Natural killer cell treated with Interleukin-12 subunit alpha and Interleukin-12 subunit beta and Interleukin-15 and Interleukin-18, amount 100 ng/mL, for 72 hours (primary cell): ENCODE measurements around the gene RADIL. TPM values are rescaled to one million over a fixed set of nuclear protein-coding genes. Genes with fewer than 3 reads are reported as not detected.

ENCODE experiments used
- ATAC-seq, 2 donors: fragments of 150-1000 bp; cut with Tn5 transposase in 1 of 2; sonication (Bioruptor Pico), chemical (Tn5 transposase) in 1 of 2; 2 replicates each; pipeline ENCODE4 v1.10.0; 2021
- DNase-seq: peaks from one replicate; pipeline ENCODE4 v3.0.0; 2022; ENCODE audit warnings: low spot score
- H3K27ac Mint-ChIP-seq, 2 donors: 1 replicate in 1 of 2; 2 replicates in 1 of 2; pipeline ENCODE4 v1.8.0; 2022; ENCODE audit warnings: mixed read lengths in 2 of 2, mild to moderate bottlenecking in 1 of 2, moderate library complexity in 1 of 2
- H3K27me3 Mint-ChIP-seq, 2 donors: 1 replicate in 1 of 2; 2 replicates in 1 of 2; pipeline ENCODE4 v1.8.0; 2022; ENCODE audit warnings: mixed read lengths in 2 of 2
- H3K36me3 Mint-ChIP-seq: one replicate; pipeline ENCODE4 v1.8.0; 2022; ENCODE audit warnings: mixed read lengths
- H3K4me1 Mint-ChIP-seq, 2 donors: 1 replicate in 1 of 2; 2 replicates in 1 of 2; pipeline ENCODE4 v1.8.0; 2022; ENCODE audit warnings: low read depth in 2 of 2, mixed read lengths in 2 of 2, mild to moderate bottlenecking in 1 of 2
- H3K4me3 Mint-ChIP-seq: one replicate; pipeline ENCODE4 v1.8.0; 2022; ENCODE audit warnings: mixed read lengths
- H3K9me3 Mint-ChIP-seq: 2 replicates; pipeline ENCODE4 v1.8.0; 2022; ENCODE audit warnings: mixed read lengths
- total RNA-seq, 2 donors: library from RNA; stranded (reverse); gene quantifications; one replicate each; pipeline ENCODE4 v1.2.3, GENCODE V29; 2022

Gene RADIL
- total RNA-seq, 2 donors from 2014 or later = 0.19 TPM; not detected in 1

DNA sequence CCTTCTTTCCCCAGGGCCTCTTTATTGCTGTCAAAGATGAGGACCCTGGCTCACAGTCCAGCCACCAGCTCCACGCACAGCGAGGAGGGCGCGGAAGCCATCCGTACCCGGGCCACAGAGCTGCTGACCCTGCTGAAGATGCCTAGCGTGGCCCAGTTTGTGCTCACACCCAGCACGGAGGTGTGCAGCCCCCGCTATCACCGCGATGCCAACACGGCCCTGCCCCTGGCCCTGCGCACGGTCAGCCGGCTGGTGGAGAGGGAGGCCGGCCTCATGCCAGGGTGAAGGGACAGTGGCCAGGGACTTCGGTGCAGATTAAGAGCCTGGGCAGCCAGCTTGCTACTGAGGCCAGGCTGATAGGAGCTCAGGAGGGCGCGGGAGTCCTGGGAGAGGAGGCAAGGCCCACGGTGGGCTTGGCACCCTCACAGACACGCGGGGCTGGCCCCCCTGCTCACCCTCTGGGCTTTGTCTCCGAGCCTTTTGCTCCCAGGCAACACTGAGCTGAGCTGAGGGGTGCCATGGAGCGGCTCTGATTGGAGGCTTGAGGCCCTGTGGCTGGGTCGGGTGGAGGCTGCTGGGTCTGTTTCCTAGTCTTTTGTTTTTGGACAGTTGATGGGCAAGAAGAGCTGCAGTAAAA is 92.3 kb downstream of the RADIL start:
- no peak for ATAC-seq
- Mint-ChIP-seq H3K4me1 (peaks cover 0 to 11% of the 10 kb centered on the region in 2 donors), H3K27me3 (no peaks in the 10 kb centered on the region), H3K36me3 (no peaks in the 10 kb centered on the region), H3K4me3 (peak overlapping the region; percentile 22), H3K27ac (no peak overlapping the region), H3K9me3 (no peaks in the 10 kb centered on the region)
- peak; percentile 54 for DNase-seq

- Mint-ChIP-seq H3K36me3 (no peaks in the 10 kb centered on the region), H3K4me1 (peaks cover 0 to 11% of the 10 kb centered on the region in 2 donors), H3K4me3 (no peak overlapping the region), H3K9me3 (no peaks in the 10 kb centered on the region), H3K27ac (no peak overlapping the region), H3K27me3 (no peaks in the 10 kb centered on the region)
- ATAC-seq (no peak), DNase-seq (no peak)
These were observed 93.0 kb downstream of the RADIL start for GRCh38 chr7:4790516-4790991.

- ATAC-seq (no peak), DNase-seq (no peak)
- Mint-ChIP-seq H3K9me3 (no peaks in the 10 kb centered on the region), H3K27ac (no peak overlapping the region), H3K36me3 (no peaks in the 10 kb centered on the region), H3K4me1 (peaks cover 0 to 11% of the 10 kb centered on the region in 2 donors), H3K4me3 (no peak overlapping the region), H3K27me3 (no peaks in the 10 kb centered on the region)
These were observed 93.4 kb downstream of the RADIL start for GRCh38 chr7:4790078-4790465.

GRCh38 chr7:4789194-4790077 is 94.1 kb downstream of the RADIL start:
- DNase-seq (no peak), ATAC-seq (no peak)
- Mint-ChIP-seq H3K9me3 (no peaks in the 10 kb centered on the region), H3K27ac (no peak overlapping the region), H3K36me3 (no peaks in the 10 kb centered on the region), H3K4me1 (peaks cover 0 to 8% of the 10 kb centered on the region in 2 donors), H3K27me3 (no peaks in the 10 kb centered on the region), H3K4me3 (no peak overlapping the region)

GRCh38 chr7:4788627-4789189 is 94.8 kb downstream of the RADIL start:
- no peak for DNase-seq
- Mint-ChIP-seq H3K36me3 (no peaks in the 10 kb centered on the region), H3K27ac (no peak overlapping the region), H3K9me3 (no peaks in the 10 kb centered on the region), H3K4me1 (peaks cover 0 to 6% of the 10 kb centered on the region in 2 donors), H3K27me3 (no peaks in the 10 kb centered on the region), H3K4me3 (no peak overlapping the region)
- ATAC-seq = no peak

- Mint-ChIP-seq H3K9me3 (no peaks in the 10 kb centered on the region), H3K4me1 (peaks cover 0 to 6% of the 10 kb centered on the region in 2 donors), H3K36me3 (no peaks in the 10 kb centered on the region), H3K27ac (no peak overlapping the region), H3K27me3 (no peaks in the 10 kb centered on the region), H3K4me3 (no peak overlapping the region)
- DNase-seq = no peak
- ATAC-seq = no peak
These were observed 95.4 kb downstream of the RADIL start for GRCh38 chr7:4787947-4788626.

DNA sequence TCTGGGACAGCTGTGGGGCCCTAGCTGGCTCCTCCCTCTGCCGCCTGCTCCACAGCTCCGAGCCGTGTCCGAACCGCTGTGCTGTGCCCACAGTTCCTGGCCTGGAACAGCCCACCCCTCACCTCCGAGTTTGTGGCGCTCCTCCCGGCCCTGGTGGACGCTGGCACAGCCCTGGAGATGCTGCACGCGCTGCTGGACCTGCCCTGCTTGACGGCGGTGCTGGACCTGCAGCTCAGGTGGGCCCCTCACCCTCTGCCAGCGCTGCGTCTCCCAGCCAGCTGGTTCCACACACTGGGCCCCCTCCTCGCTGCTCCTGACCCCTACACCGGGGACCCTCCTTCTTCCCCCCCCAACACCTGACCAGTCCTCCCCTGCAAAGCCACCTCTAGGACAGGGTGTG is 96.0 kb downstream of the RADIL start:
- H3K4me1 Mint-ChIP-seq = peaks cover 0 to 6% of the 10 kb centered on the region in 2 donors
- ATAC-seq = no peak
- no peak overlapping the region for H3K27ac Mint-ChIP-seq
- no peak overlapping the region for H3K4me3 Mint-ChIP-seq
- H3K9me3 Mint-ChIP-seq = no peaks in the 10 kb centered on the region
- H3K36me3 Mint-ChIP-seq = no peaks in the 10 kb centered on the region
- H3K27me3 Mint-ChIP-seq = no peaks in the 10 kb centered on the region
- no peak for DNase-seq

DNA sequence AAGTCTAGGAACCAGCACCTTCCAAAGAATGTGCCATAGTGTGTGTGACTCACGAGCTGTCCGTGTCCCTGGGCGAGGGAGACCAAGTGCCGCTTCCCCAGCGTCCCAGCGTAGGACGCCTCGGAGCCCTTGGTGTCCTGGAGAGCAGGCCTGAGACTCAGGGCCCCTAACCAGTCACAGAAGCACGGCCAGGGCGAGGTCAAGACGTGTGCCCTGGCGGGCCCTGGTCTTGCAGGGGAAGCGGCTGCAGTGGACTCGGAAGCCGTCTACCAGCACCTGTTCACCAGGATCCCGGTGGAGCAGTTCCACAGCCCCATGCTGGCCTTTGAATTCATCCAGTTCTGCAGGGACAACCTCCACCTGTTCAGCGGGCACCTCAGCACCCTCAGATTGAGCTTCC is 97.5 kb downstream of the RADIL start:
- ATAC-seq = no peak
- no peak overlapping the region for H3K27ac Mint-ChIP-seq
- peaks cover 0 to 9% of the 10 kb centered on the region in 2 donors for H3K4me1 Mint-ChIP-seq
- H3K36me3 Mint-ChIP-seq = no peaks in the 10 kb centered on the region
- no peak for DNase-seq
- no peak overlapping the region for H3K4me3 Mint-ChIP-seq
- no peaks in the 10 kb centered on the region for H3K9me3 Mint-ChIP-seq
- no peaks in the 10 kb centered on the region for H3K27me3 Mint-ChIP-seq

- Mint-ChIP-seq H3K4me3 (no peak overlapping the region), H3K27ac (no peak overlapping the region), H3K9me3 (no peaks in the 10 kb centered on the region), H3K36me3 (no peaks in the 10 kb centered on the region), H3K27me3 (no peaks in the 10 kb centered on the region), H3K4me1 (peaks cover 0 to 9% of the 10 kb centered on the region in 2 donors)
- no peak for ATAC-seq
- DNase-seq = no peak
These were observed 98.1 kb downstream of the RADIL start for GRCh38 chr7:4785371-4785770.

- no peaks in the 10 kb centered on the region for H3K9me3 Mint-ChIP-seq
- no peak for DNase-seq
- H3K4me3 Mint-ChIP-seq = no peak overlapping the region
- ATAC-seq = no peak
- no peaks in the 10 kb centered on the region for H3K27me3 Mint-ChIP-seq
- H3K36me3 Mint-ChIP-seq = no peaks in the 10 kb centered on the region
- H3K4me1 Mint-ChIP-seq = peaks cover 0 to 6% of the 10 kb centered on the region in 2 donors
- no peak overlapping the region for H3K27ac Mint-ChIP-seq
These were observed 98.7 kb downstream of the RADIL start for GRCh38 chr7:4784799-4785198.

DNA sequence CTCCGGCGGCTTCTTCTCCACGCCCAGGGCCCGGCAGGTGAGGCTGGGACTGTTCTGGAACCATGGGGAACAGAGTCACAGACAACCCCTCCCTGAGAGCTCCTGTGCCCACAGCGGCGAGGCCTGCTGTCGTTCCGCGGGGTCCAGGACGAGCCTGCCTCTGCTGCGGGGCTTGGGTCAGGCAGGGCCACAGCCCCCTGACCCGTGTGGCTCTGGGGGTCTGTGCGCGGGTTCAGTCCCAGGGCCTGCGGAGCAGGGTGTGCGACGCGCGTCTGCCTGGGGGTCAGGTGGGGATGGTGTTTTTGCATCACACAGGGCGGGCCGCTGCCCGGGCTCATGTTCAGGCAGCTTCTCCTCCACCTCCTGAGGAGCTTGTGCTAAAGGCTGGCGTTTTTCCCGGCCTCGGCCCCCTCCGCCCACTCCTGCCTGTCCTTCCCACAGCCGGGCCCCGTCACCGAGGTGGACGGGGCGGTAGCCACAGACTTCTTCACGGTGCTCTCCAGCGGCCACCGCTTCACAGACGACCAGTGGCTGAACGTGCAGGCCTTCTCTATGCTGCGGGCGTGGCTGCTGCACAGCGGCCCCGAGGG is 99.7 kb downstream of the RADIL start:
- H3K9me3 Mint-ChIP-seq = no peaks in the 10 kb centered on the region
- no peak for ATAC-seq
- H3K4me1 Mint-ChIP-seq = peaks cover 0 to 6% of the 10 kb centered on the region in 2 donors
- no peaks in the 10 kb centered on the region for H3K27me3 Mint-ChIP-seq
- no peak overlapping the region for H3K4me3 Mint-ChIP-seq
- no peak for DNase-seq
- no peak overlapping the region for H3K27ac Mint-ChIP-seq
- no peaks in the 10 kb centered on the region for H3K36me3 Mint-ChIP-seq

DNA sequence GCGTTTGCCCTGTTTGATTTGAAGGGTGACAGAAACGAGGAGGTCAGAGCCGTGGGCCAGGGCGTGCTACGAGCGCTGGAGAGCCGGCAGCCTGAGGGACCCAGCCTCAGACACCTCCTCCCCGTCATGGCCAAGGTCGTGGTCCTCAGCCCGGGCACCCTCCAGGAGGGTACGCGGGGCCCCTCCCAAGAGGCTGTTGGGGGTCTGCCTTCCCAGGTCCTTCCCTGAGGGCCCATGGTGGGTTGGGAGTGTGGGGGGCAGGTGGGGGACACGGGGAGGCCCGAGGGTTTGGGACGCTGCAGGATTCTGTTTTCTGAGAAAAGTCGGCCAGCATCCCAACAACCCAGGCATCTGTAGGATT is 100.2 kb downstream of the RADIL start:
- ATAC-seq = no peak
- peaks cover under 1% of the 10 kb centered on the region for H3K36me3 Mint-ChIP-seq

More for the DNA sequence above, 100.2 kb downstream of the RADIL start:
- Mint-ChIP-seq H3K27ac (no peak overlapping the region), H3K4me3 (no peak overlapping the region), H3K4me1 (peaks cover 3 to 9% of the 10 kb centered on the region in 2 donors), H3K27me3 (no peaks in the 10 kb centered on the region), H3K9me3 (no peaks in the 10 kb centered on the region)
- no peak for DNase-seq
